A549 (cell line): Measurements from ENCODE around the gene RTL1. TPM values are rescaled to one million over a fixed set of nuclear protein-coding genes. Genes with fewer than 3 reads are reported as not detected.

Experiments
- ATAC-seq, 2 experiments: fragments of 200-7000 bp in 1 of 2; fragments of >200 bp in 1 of 2; cut with Nextera tagmentation in 1 of 2; cut with Tn5 transposase in 1 of 2; 3 replicates each; pipeline versions ENCODE4 v1.8.0 to v1.9.1; 2018 to 2020; ENCODE audit warnings: mild to moderate bottlenecking in 1 of 2, moderate library complexity in 1 of 2
- CTCF ChIA-PET: fragments of 300-600 bp; sonication (Branson Sonifier 250); formaldehyde crosslinking; extraction: SDS; loops from one replicate; lab custom pipeline; 2021; ENCODE audit warnings: antibody characterized with exemption, inconsistent platforms; lab: Yijun Ruan, JAX
- POLR2A ChIA-PET: fragments of 350-600 bp; formaldehyde crosslinking; extraction: SDS; loops from one replicate; lab custom pipeline; 2021; ENCODE audit warnings: antibody characterized with exemption, inconsistent platforms; lab: Yijun Ruan, JAX
- DNase-seq, 2 experiments: peaks; one replicate each; pipeline versions ENCODE4 v3.0.0 to v3.0.0-alpha.2; 2011 to 2016; ENCODE audit warnings: low read depth in 1 of 2, low spot score in 1 of 2
- FAIRE-seq: peaks from 2 replicates; lab custom pipeline; 2011; peaks lifted over from hg19 to GRCh38; lab: Jason Lieb, UNC
- H3K27ac ChIP-seq, 2 experiments: fragments of >200 bp; sonication (Bioruptor Twin); formaldehyde crosslinking; 3 replicates each; pipeline ENCODE4 v1.5.1; 2016 to 2017
- H3K4me1 ChIP-seq: fragments of >200 bp; sonication (Bioruptor Twin); formaldehyde crosslinking; 3 replicates; pipeline ENCODE4 v1.6.1; 2016
- H3K4me2 ChIP-seq: fragments of >200 bp; sonication (Bioruptor Twin); formaldehyde crosslinking; 3 replicates; pipeline ENCODE4 v1.6.1; 2016
- H3K4me3 ChIP-seq: fragments of >200 bp; sonication (Bioruptor Twin); formaldehyde crosslinking; 3 replicates; pipeline ENCODE4 v1.5.1; 2016
- H3K9me3 ChIP-seq: fragments of >200 bp; sonication (Bioruptor Twin); formaldehyde crosslinking; 3 replicates; pipeline ENCODE4 v1.6.1; 2016
- ATOH8 ChIP-seq: fragments of 250-450 bp; sonication (Bioruptor Pico); IDR thresholded peaks from 2 replicates; pipeline ENCODE4 v1.5.0; 2020; ENCODE audit warnings: low read depth, mild to moderate bottlenecking, moderate library complexity
- BCL3 ChIP-seq: fragments of >200 bp; sonication (Bioruptor Twin); formaldehyde crosslinking; IDR thresholded peaks from 3 replicates; pipeline ENCODE4 v1.6.1; 2016
- BHLHE40 ChIP-seq: IDR thresholded peaks from 2 replicates; pipeline ENCODE4 v1.6.1; 2012; ENCODE audit warnings: low read depth, low read length, inconsistent platforms
- CBX2 ChIP-seq: fragments of 200-600 bp; sonication (generic); IDR thresholded peaks from 2 replicates; pipeline ENCODE4 v1.6.1; 2016; ENCODE audit warnings: low read depth, mild to moderate bottlenecking, borderline replicate concordance
- CHD4 ChIP-seq: fragments of 200-600 bp; sonication (generic); IDR thresholded peaks from 2 replicates; pipeline ENCODE4 v1.6.1; 2016; ENCODE audit warnings: antibody characterized with exemption, mild to moderate bottlenecking, borderline replicate concordance
- E2F6 ChIP-seq: IDR thresholded peaks from 2 replicates; pipeline ENCODE4 v1.6.1; 2012; ENCODE audit warnings: low read depth, borderline replicate concordance
- EHF ChIP-seq: fragments of 250-450 bp; sonication (Bioruptor Pico); IDR thresholded peaks from 2 replicates; pipeline ENCODE4 v1.5.0; 2020; ENCODE audit warnings: mild to moderate bottlenecking
- EHMT2 ChIP-seq: fragments of 200-600 bp; sonication (generic); IDR thresholded peaks from 2 replicates; pipeline ENCODE4 v1.6.1; 2016; ENCODE audit warnings: antibody characterized with exemption, low read depth, mild to moderate bottlenecking, moderate library complexity
- FOSL2 ChIP-seq, 2 experiments: fragments of 450-650 bp in 1 of 2; fragments of >200 bp in 1 of 2; sonication (Bioruptor Twin) in 1 of 2; formaldehyde crosslinking; IDR thresholded peaks; 2 replicates each; pipeline versions ENCODE4 v1.5.0 to v1.6.1; 2016 to 2020; ENCODE audit warnings: mild to moderate bottlenecking in 1 of 2, moderate library complexity in 1 of 2
- HDAC2 ChIP-seq: fragments of 200-600 bp; sonication (generic); IDR thresholded peaks from 2 replicates; pipeline ENCODE4 v1.6.1; 2016
- HMGXB4 ChIP-seq: fragments of 250-450 bp; sonication (Bioruptor Pico); IDR thresholded peaks from 2 replicates; pipeline ENCODE4 v1.5.0; 2021; ENCODE audit warnings: mild to moderate bottlenecking, moderate library complexity, borderline replicate concordance
- PBX3 ChIP-seq: IDR thresholded peaks from 2 replicates; pipeline ENCODE4 v1.6.1; 2012
- POLR2A ChIP-seq: IDR thresholded peaks from 2 replicates; pipeline ENCODE4 v1.6.1; 2012; ENCODE audit warnings: mild to moderate bottlenecking, low read length
- POLR2AphosphoS2 ChIP-seq: conservative IDR thresholded peaks from 2 replicates; pipeline ENCODE4 v1.6.1; 2012; ENCODE audit warnings: low read length, improper control_type of control experiment, inconsistent platforms
- RAD21 ChIP-seq, 2 experiments: fragments of >200 bp in 1 of 2; sonication (Bioruptor Twin) in 1 of 2; formaldehyde crosslinking in 1 of 2; IDR thresholded peaks in 1 of 2; conservative IDR thresholded peaks in 1 of 2; 2 replicates in 1 of 2; 3 replicates in 1 of 2; pipeline ENCODE4 v1.6.1; 2012 to 2018; ENCODE audit warnings: inconsistent platforms in 1 of 2
- RCOR1 ChIP-seq: fragments of 150-350 bp; IDR thresholded peaks from 2 replicates; pipeline ENCODE4 v1.6.1; 2014; ENCODE audit warnings: antibody characterized with exemption, low read length, low read depth
- RFX5 ChIP-seq: fragments of 450-650 bp; IDR thresholded peaks from 2 replicates; pipeline ENCODE4 v1.7.1; 2014; ENCODE audit warnings: antibody characterized with exemption, mild to moderate bottlenecking, moderate library complexity
- RNF2 ChIP-seq: fragments of 200-600 bp; sonication (generic); IDR thresholded peaks from 2 replicates; pipeline ENCODE4 v1.6.1; 2016; ENCODE audit warnings: low read depth, mild to moderate bottlenecking, antibody characterized with exemption, moderate library complexity, borderline replicate concordance
- SMC3 ChIP-seq: fragments of >200 bp; sonication (Bioruptor Twin); formaldehyde crosslinking; IDR thresholded peaks from 3 replicates; pipeline ENCODE4 v1.6.1; 2018; ENCODE audit warnings: inconsistent platforms
- SREBF2 ChIP-seq: fragments of 450-650 bp; IDR thresholded peaks from 2 replicates; pipeline ENCODE4 v1.6.1; 2014; ENCODE audit warnings: mild to moderate bottlenecking, moderate library complexity
- WGBS: methylation state at CpG from one replicate; pipeline ENCODE4 v1.1.6; 2017; ENCODE audit errors: missing lambda C conversion rate; 5-methylcytosine and 5-hydroxymethylcytosine counted together
- polyA plus RNA-seq, 4 experiments: library from polyadenylated mRNA; depleted of rRNA in 3 of 4; stranded (reverse); fragments of >200 nt; fragmentation: RNase III in 1 of 4; extraction: RNeasy Plus Mini Kit Qiagen cat#74134 plus additional on column Dnase treatment in 1 of 4; gene quantifications; 2 replicates in 3 of 4; 3 replicates in 1 of 4; pipeline ENCODE4 v1.2.3, GENCODE V29; 2011 to 2017

RTL1 gene
- polyA plus RNA-seq, 2 of the 4 experiments (the other 2 are of a cell fraction) = 0.01 TPM; not detected in 1

GRCh38 chr14:100841066-100841760, 62.3 kb downstream of the RTL1 start (continued):
- TF ChIP-seq PBX3 = no peak
- TF ChIP-seq HMGXB4 (CRISPR knock-in tag) = no peak
- no peak for TF ChIP-seq ATOH8
- TF ChIP-seq FOSL2 (IDR thresholded peaks at IDR 0.05) = no peak
- TF ChIP-seq FOSL2 (CRISPR knock-in tag; IDR thresholded peaks at IDR 0.05) = no peak
- no peak for TF ChIP-seq E2F6
- TF ChIP-seq, all 56 proteins: peak for 0

GRCh38 chr14:100840286-100841065, 63.0 kb downstream of the RTL1 start:
- H3K27ac ChIP-seq = no peak overlapping the region
- H3K4me3 ChIP-seq = no peak overlapping the region
- no peak for TF ChIP-seq CBX2
- TF ChIP-seq RNF2 = no peak
- no peak for TF ChIP-seq RAD21 (conservative IDR thresholded peaks at IDR 0.05 in 1 of 2, IDR thresholded peaks at IDR 0.05 in 1 of 2)
- TF ChIP-seq SMC3 = no peak
- no peak for TF ChIP-seq RCOR1
- no peak for TF ChIP-seq BHLHE40
- TF ChIP-seq FOSL2 (IDR thresholded peaks at IDR 0.05) = no peak
- TF ChIP-seq FOSL2 (CRISPR knock-in tag; IDR thresholded peaks at IDR 0.05) = no peak
- no peak for TF ChIP-seq BCL3
- no peak for TF ChIP-seq POLR2A
- no peak for TF ChIP-seq EHMT2
- TF ChIP-seq CHD4 = no peak
- TF ChIP-seq HDAC2 = no peak
- no peak for TF ChIP-seq E2F6
- TF ChIP-seq ATOH8 = no peak
- TF ChIP-seq SREBF2 = no peak
- no peak for TF ChIP-seq RFX5
- no peak for TF ChIP-seq EHF (CRISPR knock-in tag)
- TF ChIP-seq POLR2AphosphoS2 = no peak
- TF ChIP-seq, all 56 proteins: peak for 0
- FAIRE-seq = no peak
- ChIA-PET CTCF (interaction anchor here (0.6 to 1.5 kb wide), 3 partner anchors 9 to 16 kb away, joined by 3 to 4 read pairs (median 3); no protein-coding TSS in a partner anchor), POLR2A (no interaction called here)
- no peak for ATAC-seq
- Histone ChIP-seq H3K9me3 (no peaks in the 10 kb centered on the region), H3K4me2 (no peak overlapping the region), H3K4me1 (peaks cover 11% of the 10 kb centered on the region; the same call in 1 of the 3 replicates)
- DNase-seq = no peak
- WGBS = 85% methylated on average over 21 of the region's 21 CpGs
